Ramos (cell line): ENCODE data around the gene FGF2.
"Not testable (repeated sequence)": the region's sequence is repeated elsewhere in the genome, so short reads cannot be mapped to it uniquely, and the experiment has no call there.

Experiments used
- in situ Hi-C: fragments of 300-500 bp; cut with MboI; formaldehyde crosslinking; loops from one replicate; pipeline ENCODE4 v1.14.3; 2022; ENCODE audit warnings: low sequenced_read_pairs; ENCODE audit not compliant: unreplicated experiment

Gene FGF2

DNA sequence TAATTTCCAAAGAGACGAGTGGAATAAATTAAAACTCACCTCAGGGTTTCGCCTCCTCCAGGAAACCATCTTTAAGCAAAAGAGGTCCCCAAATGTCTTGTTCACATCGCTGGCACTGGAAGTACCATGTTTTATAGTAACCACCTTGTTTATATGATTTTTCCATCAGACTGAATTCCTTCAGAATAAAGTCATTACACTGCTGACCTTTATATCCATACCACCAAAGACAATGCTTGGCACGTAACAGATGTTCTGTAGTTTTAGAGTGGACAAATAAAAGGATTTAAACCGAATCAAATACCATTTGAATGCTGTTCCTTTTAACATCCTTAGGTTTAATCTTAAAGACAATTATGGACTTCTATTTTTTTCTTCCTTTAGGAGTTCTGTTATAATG, 91.1 kb downstream of the FGF2 start:
- in situ Hi-C loops = no loop called here

DNA sequence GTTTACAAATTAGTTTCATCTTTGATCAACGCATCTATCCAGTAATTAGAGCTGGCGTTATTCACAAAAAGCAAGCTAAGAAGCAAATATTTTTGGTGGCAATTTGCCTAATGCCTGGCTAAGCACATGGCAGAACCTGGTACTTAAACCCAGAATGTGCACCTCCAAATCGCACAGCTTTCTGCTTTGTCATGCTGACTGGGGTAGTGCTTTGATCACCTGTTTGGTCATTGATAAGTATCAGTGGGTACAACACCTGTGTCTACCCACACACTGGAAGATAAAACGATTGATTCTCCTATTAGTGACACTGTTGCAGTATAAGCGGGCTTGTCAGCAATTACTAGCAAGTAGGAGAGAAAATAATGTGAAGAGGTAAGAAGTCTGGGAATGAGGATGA, 93.8 kb downstream of the FGF2 start:
- in situ Hi-C loops = loop anchor here (10.0 kb wide), 1 partner anchor 166 kb away; no protein-coding TSS in a partner anchor

DNA sequence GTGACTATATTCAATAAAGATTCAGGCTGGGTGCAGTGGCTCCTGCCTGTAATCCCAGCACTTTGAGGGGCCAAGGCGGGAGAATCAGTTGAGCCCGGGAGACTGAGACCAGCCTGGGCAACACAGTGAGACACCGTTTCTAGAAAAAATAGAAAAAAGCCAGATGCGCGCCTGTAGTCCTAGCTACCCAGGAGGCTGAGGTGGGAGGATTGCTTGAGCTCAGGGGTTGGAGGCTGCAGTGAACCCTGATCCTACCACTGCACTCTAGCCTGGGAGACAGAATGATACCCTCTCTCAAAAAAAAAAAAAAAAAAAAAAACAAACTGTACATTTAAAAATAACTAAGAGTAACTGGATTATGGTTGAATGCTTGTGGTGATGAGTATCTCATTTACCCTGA, 94.7 kb downstream of the FGF2 start:
- in situ Hi-C loops = loop anchor here (10.0 kb wide), 1 partner anchor 166 kb away; no protein-coding TSS in a partner anchor

DNA sequence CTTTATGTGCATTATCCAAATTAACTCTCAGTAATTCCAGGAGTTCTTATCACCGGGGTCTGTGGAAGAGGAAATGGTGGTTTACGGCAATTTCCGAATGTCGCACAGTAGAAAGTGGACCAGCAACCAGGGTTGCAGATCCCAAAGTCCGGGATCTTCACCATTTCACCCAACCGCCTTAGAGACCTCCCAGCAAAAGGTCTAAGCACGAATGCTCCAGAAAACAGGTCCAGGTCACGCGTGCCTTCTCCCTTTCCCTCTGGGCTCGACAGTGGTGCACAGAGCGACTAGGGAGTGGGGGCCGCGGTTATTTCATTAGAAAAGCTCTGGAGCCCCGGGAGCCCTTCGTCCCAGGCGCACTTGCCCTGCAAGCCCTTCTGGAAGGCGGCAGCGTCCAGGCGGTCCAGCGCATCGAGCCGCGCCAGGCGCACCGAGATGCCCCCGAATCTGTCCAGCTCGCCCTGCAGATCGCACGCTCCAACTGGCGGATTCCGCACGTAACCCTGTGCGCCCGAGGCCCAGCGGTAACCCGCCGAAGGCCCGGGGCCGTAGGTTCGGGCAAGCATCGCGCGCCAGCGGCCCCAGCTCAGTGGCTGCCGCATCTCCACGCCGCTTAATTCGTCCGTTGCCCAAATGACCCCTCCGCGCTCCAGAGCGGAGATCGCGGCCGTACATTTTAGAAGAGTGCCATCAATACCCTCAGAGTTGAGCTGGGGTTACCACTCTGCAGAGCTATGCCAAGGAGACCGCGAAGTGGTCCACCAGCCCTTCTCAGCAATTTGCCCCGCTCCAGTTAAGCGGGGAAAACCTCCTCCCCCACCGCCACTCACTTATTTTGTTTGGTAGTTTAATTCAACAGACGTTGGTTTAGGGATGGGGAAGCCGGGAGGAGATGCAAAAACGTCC, 95.6 kb downstream of the FGF2 start, which contains the start of gene NUDT6:
Gene NUDT6 (minus strand): TSS at position 627 of the 906 bp plus-strand sequence. CDS start 25 bp downstream, at position 602.
- in situ Hi-C loops = loop anchor here (10.0 kb wide), 1 partner anchor 167 kb away; no protein-coding TSS in a partner anchor

DNA sequence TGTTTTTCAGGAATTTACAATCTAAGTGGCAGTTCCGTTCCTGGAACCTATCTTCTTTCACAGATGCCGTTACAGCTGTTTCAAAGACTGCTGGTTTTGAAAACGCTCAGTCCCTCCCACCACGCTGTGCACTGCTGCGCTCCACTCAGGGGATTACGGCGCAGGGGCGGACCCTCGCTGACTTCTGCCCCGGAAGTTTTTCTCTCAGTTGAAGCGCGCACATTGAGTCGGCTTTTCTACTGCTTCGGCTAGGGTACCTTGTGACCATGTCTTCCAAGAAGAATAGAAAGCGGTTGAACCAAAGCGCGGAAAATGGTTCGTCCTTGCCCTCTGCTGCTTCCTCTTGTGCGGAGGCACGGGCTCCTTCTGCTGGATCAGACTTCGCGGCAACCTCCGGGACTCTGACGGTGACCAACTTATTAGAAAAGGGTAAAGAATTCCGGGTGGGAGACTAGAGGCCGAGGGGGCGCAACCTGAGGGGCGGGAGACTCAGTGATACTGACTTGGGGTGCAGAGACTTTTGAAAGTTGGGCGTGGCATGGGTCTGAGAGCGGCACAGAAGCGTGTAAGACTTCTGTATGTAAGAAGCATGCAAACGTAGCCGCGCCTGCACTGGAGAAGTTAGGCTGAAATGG, 96.4 kb downstream of the FGF2 start:
- in situ Hi-C loops = loop anchor here (10.0 kb wide), 1 partner anchor 168 kb away; no protein-coding TSS in a partner anchor

DNA sequence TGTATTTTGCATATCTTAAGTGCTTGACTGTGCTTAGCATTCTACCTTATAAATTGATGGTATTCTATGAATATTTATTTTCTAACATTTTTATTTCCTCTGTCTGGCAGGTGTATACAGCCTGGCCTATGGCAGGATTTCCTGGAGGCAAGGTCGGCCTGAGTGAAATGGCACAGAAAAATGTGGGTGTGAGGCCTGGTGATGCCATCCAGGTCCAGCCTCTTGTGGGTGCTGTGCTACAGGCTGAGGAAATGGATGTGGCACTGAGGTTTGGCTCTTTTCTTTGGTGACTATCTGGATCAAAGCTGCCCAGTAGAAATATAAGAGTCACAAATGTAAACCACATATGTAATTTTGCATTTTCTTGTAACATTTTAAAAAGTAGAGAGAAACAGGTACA, 102.3 kb downstream of the FGF2 start:
- in situ Hi-C loops = loop anchor here (10.0 kb wide), 1 partner anchor 174 kb away; no protein-coding TSS in a partner anchor

DNA sequence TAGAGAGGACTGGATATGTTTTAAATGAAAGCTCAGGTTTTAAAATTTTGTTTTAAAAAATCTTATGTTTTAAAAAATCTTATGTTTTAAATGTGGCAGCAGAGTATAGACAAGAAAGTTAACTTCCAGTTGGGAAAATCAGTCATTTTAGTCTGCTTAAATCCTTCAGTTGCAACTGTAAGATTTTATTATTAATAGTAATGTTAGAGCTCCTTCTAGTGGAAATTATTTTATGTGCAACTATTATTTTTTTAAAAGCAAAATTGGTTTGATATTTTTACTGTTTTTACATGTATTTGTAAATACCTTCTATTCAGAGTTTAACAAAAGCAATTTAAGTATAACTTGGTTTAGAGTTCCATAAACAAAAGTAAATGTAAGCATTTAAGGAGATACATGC, 104.2 kb downstream of the FGF2 start:
- in situ Hi-C loops = no loop called here

DNA sequence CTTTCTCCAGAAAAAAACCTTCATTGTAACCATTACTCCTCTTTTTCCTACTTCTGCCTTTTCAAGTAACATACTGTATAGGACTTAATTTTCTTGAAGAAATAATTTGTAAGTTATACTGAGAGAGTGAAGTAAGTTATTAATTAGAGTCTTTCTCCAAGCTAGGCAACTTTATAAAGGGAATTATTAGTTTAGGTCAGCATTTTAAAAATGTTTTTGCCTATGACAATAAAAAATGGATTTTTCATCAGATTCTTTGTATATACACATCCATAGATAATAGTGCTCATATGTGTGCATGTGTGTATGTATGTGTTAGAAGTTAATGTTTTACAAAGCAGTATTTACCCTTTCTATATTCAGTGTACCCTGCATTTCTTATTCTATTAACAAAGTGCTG, 106.1 kb downstream of the FGF2 start:
- in situ Hi-C loops = no loop called here

DNA sequence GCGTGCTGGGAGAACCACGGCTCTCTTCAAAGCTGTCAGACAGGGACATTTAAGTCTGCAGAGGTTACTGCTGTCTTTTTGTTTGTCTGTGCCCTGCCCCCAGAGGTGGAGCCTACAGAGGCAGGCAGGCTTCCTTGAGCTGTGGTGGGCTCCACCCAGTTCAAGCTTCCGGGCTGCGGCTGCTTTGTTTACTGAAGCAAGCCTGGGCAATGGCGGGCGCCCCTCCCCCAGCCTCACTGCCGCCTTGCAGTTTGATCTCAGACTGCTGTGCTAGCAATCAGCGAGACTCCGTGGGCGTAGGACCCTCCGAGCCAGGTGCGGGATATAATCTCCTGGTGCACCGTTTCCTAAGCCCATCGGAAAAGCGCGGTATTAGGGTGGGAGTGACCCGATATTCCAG, 118.5 kb downstream of the FGF2 start:
- in situ Hi-C loops = not testable (repeated sequence)

DNA sequence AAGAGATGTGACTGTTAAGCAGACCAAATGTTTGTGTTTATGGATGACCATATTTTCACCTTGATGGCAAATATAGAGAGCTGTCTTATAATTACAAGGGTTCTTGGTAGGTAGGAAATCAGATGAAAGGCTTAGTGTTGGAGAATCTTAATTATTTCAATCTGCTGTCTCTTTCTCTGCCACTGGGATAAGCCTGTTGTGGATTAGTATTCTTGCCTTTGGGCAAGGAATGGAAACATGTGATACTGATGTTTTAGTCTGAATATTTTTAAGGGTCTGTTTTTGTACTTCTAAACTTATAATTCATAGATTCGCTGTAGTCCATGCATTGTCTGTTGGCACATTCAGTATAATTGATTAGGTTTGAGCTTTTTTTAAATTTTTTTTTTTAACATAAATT, 119.5 kb downstream of the FGF2 start:
- in situ Hi-C loops = no loop called here
